ENCODE data around the gene SLC25A13.

- no peak for TF ChIP-seq CTCF (conservative IDR thresholded peaks at IDR 0.05)
- TF ChIP-seq EZH2 (IDR thresholded peaks at IDR 0.05; ENCODE audit: low read depth) = no peak
Measured at GRCh38 chr7:96253441-96253840, 68.5 kb downstream of the SLC25A13 start.

Measured in PC-9 (cell line).